ENCODE results near the gene CDH1.
"Not testable (repeated sequence)": the region's sequence is repeated elsewhere in the genome, so short reads cannot be mapped to it uniquely, and the experiment has no call there.

The CDH1 gene

GRCh38 chr16:68762996-68763756, 26.1 kb downstream of the CDH1 start:
- no peak for DNase-seq (ENCODE audit: low spot score)

DNA sequence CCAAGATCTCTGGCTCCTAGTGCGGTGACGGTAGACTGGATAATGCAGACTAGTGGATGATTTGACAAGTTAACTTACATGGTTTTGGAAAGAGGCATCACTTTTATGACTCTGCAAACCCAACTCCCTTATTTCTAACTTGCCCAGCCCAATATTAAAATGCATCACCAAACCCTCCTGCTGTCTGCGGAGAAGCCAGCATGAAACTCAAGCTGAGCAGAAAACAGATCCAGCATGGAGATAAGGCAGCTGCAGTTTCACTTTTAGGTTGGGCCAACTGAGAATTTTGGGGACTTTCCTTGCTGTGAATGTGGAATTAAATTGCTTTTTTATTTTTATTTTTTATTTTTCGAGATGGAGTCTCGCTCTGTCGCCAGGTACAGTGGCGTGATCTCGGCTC, 27.8 kb downstream of the CDH1 start:
- DNase-seq (ENCODE audit: low spot score) = peak; percentile 80

- DNase-seq (ENCODE audit: low spot score) = no peak
Measured at GRCh38 chr16:68767581-68767980, 30.5 kb downstream of the CDH1 start.

- no peak for DNase-seq (ENCODE audit: low spot score)
Measured at GRCh38 chr16:68768175-68768574, 31.1 kb downstream of the CDH1 start.

DNA sequence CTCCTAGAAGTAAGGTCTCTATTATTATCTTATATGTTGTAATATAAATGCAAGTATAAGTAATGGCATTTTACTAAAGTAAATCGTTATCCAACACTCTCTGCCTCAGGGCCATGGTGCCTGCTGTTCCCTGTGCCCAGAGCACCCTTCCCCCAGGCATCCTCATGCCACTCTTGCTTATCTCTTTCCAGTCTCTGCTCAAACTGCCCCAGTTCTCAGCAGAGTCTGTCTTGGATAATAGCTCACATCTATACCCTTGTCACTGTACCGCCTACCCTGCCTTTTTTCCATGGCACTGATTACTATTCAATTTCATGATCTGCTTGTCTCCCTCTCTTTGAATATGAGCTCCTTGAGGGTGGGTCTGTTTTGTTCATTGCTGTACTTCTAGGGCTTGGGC, 31.7 kb downstream of the CDH1 start:
- no peak for DNase-seq (ENCODE audit: low spot score)

- no peak for DNase-seq (ENCODE audit: low spot score)
Measured at GRCh38 chr16:68770671-68771070, 33.6 kb downstream of the CDH1 start.

GRCh38 chr16:68772030-68772681, 35.1 kb downstream of the CDH1 start:
- DNase-seq (ENCODE audit: low spot score) = no peak

DNA sequence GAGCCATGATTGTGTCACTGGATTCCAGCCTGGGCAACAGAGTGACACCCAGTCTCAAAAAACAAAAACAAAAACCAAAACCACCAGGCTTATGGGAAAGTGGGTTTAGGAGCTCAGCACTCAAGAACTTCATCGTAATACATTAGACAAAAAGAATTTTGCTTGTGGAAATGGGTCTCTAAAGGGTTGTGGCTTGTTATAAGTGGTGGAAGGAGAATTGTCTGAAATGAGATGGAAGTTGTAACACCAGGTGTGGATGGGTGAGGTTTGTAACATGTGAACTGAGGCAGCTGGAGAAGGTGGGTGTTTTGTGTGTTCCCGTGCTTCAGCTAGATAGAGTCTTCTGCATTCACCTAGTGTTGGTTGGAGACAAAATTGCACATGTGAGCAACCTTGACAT, 35.8 kb downstream of the CDH1 start:
- no peak for DNase-seq (ENCODE audit: low spot score)

- no peak for DNase-seq (ENCODE audit: low spot score)
Measured at GRCh38 chr16:68774982-68775634, 38.0 kb downstream of the CDH1 start.

GRCh38 chr16:68776821-68777485, 39.9 kb downstream of the CDH1 start:
- peak; percentile 54 for DNase-seq (ENCODE audit: low spot score)

DNA sequence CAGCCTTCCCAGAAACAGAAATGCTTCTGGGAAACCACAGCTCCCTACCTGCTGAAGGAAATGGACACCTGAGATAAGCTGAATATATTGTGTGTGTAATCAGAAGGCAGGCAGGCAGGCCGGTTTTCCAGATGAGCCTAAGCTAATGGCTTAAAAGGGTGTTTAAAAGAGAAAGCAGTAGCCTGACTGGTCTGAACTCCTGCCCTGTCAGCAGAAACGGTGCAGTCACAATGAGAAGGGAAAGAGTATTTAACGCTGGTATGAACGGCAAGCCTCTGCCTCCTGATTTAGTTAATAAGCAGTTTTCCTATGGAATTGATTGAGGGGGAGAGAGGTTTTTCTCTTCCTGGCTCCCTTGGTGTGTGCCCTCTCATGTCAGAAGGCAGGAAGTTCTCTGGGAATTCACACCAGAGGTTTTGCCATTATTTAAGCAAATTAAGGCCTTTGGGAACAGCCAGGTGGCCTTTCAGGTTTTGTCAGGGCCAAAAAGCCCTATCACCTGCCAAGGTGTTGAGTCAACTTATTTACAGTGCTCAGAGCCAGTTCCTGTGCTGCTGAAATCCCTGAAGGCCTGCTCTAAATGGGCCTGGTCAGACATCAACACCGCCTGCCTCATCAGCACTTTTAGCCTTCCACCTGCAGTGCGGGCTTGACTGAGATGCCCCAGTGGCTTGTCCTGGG, 41.6 kb downstream of the CDH1 start:
- DNase-seq (ENCODE audit: low spot score) = no peak

DNA sequence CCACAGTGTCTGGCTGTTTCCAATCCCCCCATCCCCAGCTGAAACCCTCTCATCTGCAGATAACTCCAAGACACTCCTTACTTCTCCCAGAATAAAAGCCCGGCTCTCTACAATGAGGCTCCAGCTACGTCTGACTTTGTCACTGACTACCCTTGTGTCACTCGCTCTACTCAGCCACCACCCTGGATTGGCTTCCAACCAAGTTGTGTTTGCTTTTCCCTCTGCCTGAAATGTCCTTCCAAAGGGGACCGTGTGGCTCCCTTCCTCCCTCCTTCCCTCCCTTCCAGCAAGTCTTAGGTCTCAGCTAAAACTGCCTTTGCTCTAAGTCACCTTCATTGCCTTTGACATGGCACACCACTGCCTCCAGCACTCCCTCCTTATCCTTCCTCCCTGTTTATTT, 42.8 kb downstream of the CDH1 start:
- DNase-seq (ENCODE audit: low spot score) = no peak

- no peak for DNase-seq (ENCODE audit: low spot score)
Measured at GRCh38 chr16:68781784-68782183, 44.7 kb downstream of the CDH1 start.

GRCh38 chr16:68782198-68783174, 45.4 kb downstream of the CDH1 start:
- peak; percentile 42 for DNase-seq (ENCODE audit: low spot score)

- DNase-seq (ENCODE audit: low spot score) = no peak
Measured at GRCh38 chr16:68784226-68784625, 47.1 kb downstream of the CDH1 start.

- no peak for DNase-seq (ENCODE audit: low spot score)
Measured at GRCh38 chr16:68784721-68785120, 47.6 kb downstream of the CDH1 start.

- no peak for DNase-seq (ENCODE audit: low spot score)
Measured at GRCh38 chr16:68785715-68786114, 48.6 kb downstream of the CDH1 start.

GRCh38 chr16:68786685-68787418, 49.8 kb downstream of the CDH1 start:
- no peak for DNase-seq (ENCODE audit: low spot score)

GRCh38 chr16:68787419-68787807, 50.3 kb downstream of the CDH1 start:
- not testable (repeated sequence) for DNase-seq (ENCODE audit: low spot score)

- no peak for DNase-seq (ENCODE audit: low spot score)
Measured at GRCh38 chr16:68790130-68790761, 53.2 kb downstream of the CDH1 start.
